Astrocyte (in vitro differentiated cells and primary cell): ENCODE data around the gene BAIAP3.

Experiments
- CTCF ChIP-seq: IDR thresholded peaks from 2 replicates; pipeline ENCODE4 v1.5.1; 2011; ENCODE audit warnings: low read depth, mild to moderate bottlenecking, inconsistent platforms, low read length, moderate library complexity; ENCODE audit not compliant: insufficient read depth
- EZH2 ChIP-seq: IDR thresholded peaks from 2 replicates; pipeline ENCODE4 v1.6.1; 2012; ENCODE audit warnings: mild to moderate bottlenecking, low read length, inconsistent platforms; ENCODE audit not compliant: insufficient read depth

GRCh38 chr16:1322407-1322806 is 11.0 kb upstream of the BAIAP3 start:
- TF ChIP-seq CTCF: no peak
- TF ChIP-seq EZH2: no peak
